ENCODE data around the gene RND2.

The RND2 gene

GRCh38 chr17:43079641-43080302 is 54.7 kb downstream of the RND2 start:
- no peak for DNase-seq (ENCODE audit: low read depth)
